Measurements from ENCODE around the gene SERPINE2. TPM values are rescaled to one million over a fixed set of nuclear protein-coding genes. Genes with fewer than 3 reads are reported as not detected.
A peak's percentile ranks its signal among the peaks of the same experiment; 100 is the strongest.

SERPINE2 gene
- 156 and 508 TPM in 2 replicates for total RNA-seq (2012; rRNA removed)

GRCh38 chr2:224039080-224039769 lies at the start of gene SERPINE2:
SERPINE2 (minus strand) TSS chr2:224039286; CDS start chr2:224001900, 37,386 bp downstream.
- peak within 1 kb of the TSS; percentile 83 for H3K4me3 ChIP-seq (ENCODE audit: low read length)
- H3K4me1 ChIP-seq (ENCODE audit: control insufficient read depth, insufficient read depth, low read length): peaks cover 19% of the 10 kb centered on the region
- H3K36me3 ChIP-seq (ENCODE audit: insufficient read depth, low read length): peaks cover 12% of the 10 kb centered on the region
- H3K4me2 ChIP-seq (ENCODE audit: low read length): peak within 1 kb of the TSS; percentile 81
- peak within 1 kb of the TSS; percentile 81 for H3K9ac ChIP-seq (ENCODE audit: low read depth, low read length)
- H3K9me3 ChIP-seq (replicated peaks; ENCODE audit: low read length): no peaks in the 10 kb centered on the region
- H3K27me3 ChIP-seq (ENCODE audit: control insufficient read depth, insufficient read depth, low read length): no peaks in the 10 kb centered on the region

- Histone ChIP-seq H3K36me3 (ENCODE audit: insufficient read depth, low read length) (no peaks in the 10 kb centered on the region), H3K27me3 (ENCODE audit: control insufficient read depth, insufficient read depth, low read length) (no peaks in the 10 kb centered on the region), H3K9ac (ENCODE audit: low read depth, low read length) (peak overlapping the region; percentile 41), H3K4me1 (ENCODE audit: control insufficient read depth, insufficient read depth, low read length) (peaks cover 36% of the 10 kb centered on the region), H3K4me3 (ENCODE audit: low read length) (peak overlapping the region; percentile 3), H3K4me2 (ENCODE audit: low read length) (peak overlapping the region; percentile 30), H3K9me3 (replicated peaks; ENCODE audit: low read length) (no peaks in the 10 kb centered on the region)
Measured at GRCh38 chr2:224086226-224086914, 47.3 kb upstream of the SERPINE2 start.

- H3K4me1 ChIP-seq (ENCODE audit: control insufficient read depth, insufficient read depth, low read length): peaks cover 36% of the 10 kb centered on the region
- H3K27me3 ChIP-seq (ENCODE audit: control insufficient read depth, insufficient read depth, low read length): no peaks in the 10 kb centered on the region
- H3K36me3 ChIP-seq (ENCODE audit: insufficient read depth, low read length): no peaks in the 10 kb centered on the region
- peak overlapping the region; percentile 35 for H3K9ac ChIP-seq (ENCODE audit: low read depth, low read length)
- H3K4me2 ChIP-seq (ENCODE audit: low read length): peak overlapping the region; percentile 61
- peak overlapping the region; percentile 23 for H3K4me3 ChIP-seq (ENCODE audit: low read length)
- no peaks in the 10 kb centered on the region for H3K9me3 ChIP-seq (replicated peaks; ENCODE audit: low read length)
Measured at GRCh38 chr2:224085811-224086210, 46.7 kb upstream of the SERPINE2 start.

GRCh38 chr2:224085246-224085645 lies 46.2 kb upstream of the SERPINE2 start:
- no peaks in the 10 kb centered on the region for H3K9me3 ChIP-seq (replicated peaks; ENCODE audit: low read length)
- no peaks in the 10 kb centered on the region for H3K36me3 ChIP-seq (ENCODE audit: insufficient read depth, low read length)
- H3K27me3 ChIP-seq (ENCODE audit: control insufficient read depth, insufficient read depth, low read length): no peaks in the 10 kb centered on the region
- H3K9ac ChIP-seq (ENCODE audit: low read depth, low read length): peak overlapping the region; percentile 35
- peaks cover 36% of the 10 kb centered on the region for H3K4me1 ChIP-seq (ENCODE audit: control insufficient read depth, insufficient read depth, low read length)
- peak overlapping the region; percentile 61 for H3K4me2 ChIP-seq (ENCODE audit: low read length)
- peak overlapping the region; percentile 23 for H3K4me3 ChIP-seq (ENCODE audit: low read length)

DNA sequence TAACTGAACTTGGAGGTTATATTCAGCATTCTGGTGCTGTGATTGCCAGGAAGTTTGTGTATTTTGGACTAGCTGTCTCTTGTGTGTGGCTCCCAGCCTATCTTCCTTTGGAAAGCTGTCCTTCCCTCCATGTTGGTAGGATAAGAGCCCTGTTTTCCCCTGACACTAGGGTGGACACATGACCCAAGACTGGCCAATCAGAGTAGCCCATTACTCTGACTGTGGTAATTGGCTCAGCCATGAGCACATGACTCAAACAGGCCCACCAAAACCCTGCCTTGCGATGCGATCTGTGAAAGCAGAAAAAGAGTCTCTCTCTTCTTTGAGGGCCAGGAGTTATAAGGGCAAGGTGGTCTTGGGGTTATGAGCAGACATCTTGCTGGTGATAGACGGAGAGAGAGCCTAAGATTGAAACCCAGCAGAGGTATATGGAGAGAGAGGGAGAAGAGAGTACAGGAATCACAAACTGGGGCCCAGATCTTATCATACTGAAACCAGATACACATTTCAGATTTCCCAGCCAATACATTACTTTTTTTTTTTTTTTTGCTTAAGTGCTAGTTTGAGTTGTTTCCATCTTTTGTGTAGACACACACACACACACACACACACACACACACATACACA lies 45.3 kb upstream of the SERPINE2 start:
- H3K27me3 ChIP-seq (ENCODE audit: control insufficient read depth, insufficient read depth, low read length): no peaks in the 10 kb centered on the region
- H3K4me3 ChIP-seq (ENCODE audit: low read length): no peak overlapping the region
- peaks cover 36% of the 10 kb centered on the region for H3K4me1 ChIP-seq (ENCODE audit: control insufficient read depth, insufficient read depth, low read length)
- H3K9me3 ChIP-seq (replicated peaks; ENCODE audit: low read length): no peaks in the 10 kb centered on the region
- no peaks in the 10 kb centered on the region for H3K36me3 ChIP-seq (ENCODE audit: insufficient read depth, low read length)
- no peak overlapping the region for H3K4me2 ChIP-seq (ENCODE audit: low read length)
- H3K9ac ChIP-seq (ENCODE audit: low read depth, low read length): peak overlapping the region; percentile 23

GRCh38 chr2:224083638-224084037 lies 44.6 kb upstream of the SERPINE2 start:
- no peak overlapping the region for H3K4me3 ChIP-seq (ENCODE audit: low read length)

DNA sequence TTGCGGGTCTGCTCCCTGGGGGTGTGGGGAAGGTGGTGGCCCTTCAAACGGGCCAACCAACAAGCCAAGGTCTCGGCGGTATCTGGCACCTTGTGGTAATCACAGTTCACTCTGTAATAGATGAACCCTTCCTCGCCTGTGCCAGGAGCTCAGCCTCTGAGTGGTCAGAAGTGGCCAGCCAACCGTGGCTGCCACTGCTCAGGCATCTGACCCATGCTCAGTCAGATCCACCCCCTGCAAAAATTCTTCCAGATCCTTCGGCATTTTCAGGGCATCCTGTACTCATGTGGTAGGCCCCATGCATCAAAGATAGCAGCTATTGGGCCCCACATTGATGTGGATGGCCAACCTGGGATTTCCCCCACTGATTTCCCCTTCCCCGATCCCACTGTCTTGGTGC lies 39.6 kb upstream of the SERPINE2 start:
- H3K4me1 ChIP-seq (ENCODE audit: control insufficient read depth, insufficient read depth, low read length): peaks cover under 1% of the 10 kb centered on the region
- no peak overlapping the region for H3K4me3 ChIP-seq (ENCODE audit: low read length)
- H3K27me3 ChIP-seq (ENCODE audit: control insufficient read depth, insufficient read depth, low read length): no peaks in the 10 kb centered on the region
- no peaks in the 10 kb centered on the region for H3K36me3 ChIP-seq (ENCODE audit: insufficient read depth, low read length)
- no peaks in the 10 kb centered on the region for H3K9me3 ChIP-seq (replicated peaks; ENCODE audit: low read length)
- no peak overlapping the region for H3K9ac ChIP-seq (ENCODE audit: low read depth, low read length)
- H3K4me2 ChIP-seq (ENCODE audit: low read length): no peak overlapping the region

More at GRCh38 chr2:224083638-224084037, 44.6 kb upstream of the SERPINE2 start:
- Histone ChIP-seq H3K36me3 (ENCODE audit: insufficient read depth, low read length) (no peaks in the 10 kb centered on the region), H3K9me3 (replicated peaks; ENCODE audit: low read length) (no peaks in the 10 kb centered on the region), H3K27me3 (ENCODE audit: control insufficient read depth, insufficient read depth, low read length) (no peaks in the 10 kb centered on the region), H3K4me2 (ENCODE audit: low read length) (no peak overlapping the region), H3K4me1 (ENCODE audit: control insufficient read depth, insufficient read depth, low read length) (peaks cover 36% of the 10 kb centered on the region), H3K9ac (ENCODE audit: low read depth, low read length) (no peak overlapping the region)

- H3K9ac ChIP-seq (ENCODE audit: low read depth, low read length): no peak overlapping the region
- H3K27me3 ChIP-seq (ENCODE audit: control insufficient read depth, insufficient read depth, low read length): no peaks in the 10 kb centered on the region
- H3K36me3 ChIP-seq (ENCODE audit: insufficient read depth, low read length): no peaks in the 10 kb centered on the region
- H3K9me3 ChIP-seq (replicated peaks; ENCODE audit: low read length): no peaks in the 10 kb centered on the region
- no peak overlapping the region for H3K4me2 ChIP-seq (ENCODE audit: low read length)
- no peaks in the 10 kb centered on the region for H3K4me1 ChIP-seq (ENCODE audit: control insufficient read depth, insufficient read depth, low read length)
- H3K4me3 ChIP-seq (ENCODE audit: low read length): no peak overlapping the region
Measured at GRCh38 chr2:224077773-224078507, 38.9 kb upstream of the SERPINE2 start.

DNA sequence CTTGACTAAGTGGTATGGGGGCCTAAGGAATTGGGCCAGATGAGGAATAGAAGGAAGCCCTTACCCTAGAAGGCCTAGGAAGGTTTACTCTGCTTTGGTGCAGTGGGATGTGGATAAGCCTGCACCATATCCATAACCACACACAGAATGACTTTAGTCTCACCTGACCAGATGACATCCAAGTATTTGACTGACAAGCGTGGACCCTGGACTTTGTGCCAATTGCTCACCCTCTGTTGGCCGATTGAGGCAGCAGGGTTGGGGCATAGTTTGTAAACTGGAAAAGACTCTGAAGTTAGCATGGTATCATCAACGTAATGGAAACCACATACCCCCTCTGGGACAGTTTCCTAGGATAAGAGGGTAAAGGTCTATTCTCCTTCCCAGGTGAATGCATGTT lies 36.5 kb upstream of the SERPINE2 start:
- Histone ChIP-seq H3K4me2 (ENCODE audit: low read length) (no peak overlapping the region), H3K27me3 (ENCODE audit: control insufficient read depth, insufficient read depth, low read length) (no peaks in the 10 kb centered on the region), H3K4me3 (ENCODE audit: low read length) (no peak overlapping the region), H3K9ac (ENCODE audit: low read depth, low read length) (no peak overlapping the region), H3K9me3 (replicated peaks; ENCODE audit: low read length) (no peaks in the 10 kb centered on the region), H3K4me1 (ENCODE audit: control insufficient read depth, insufficient read depth, low read length) (no peaks in the 10 kb centered on the region), H3K36me3 (ENCODE audit: insufficient read depth, low read length) (no peaks in the 10 kb centered on the region)

DNA sequence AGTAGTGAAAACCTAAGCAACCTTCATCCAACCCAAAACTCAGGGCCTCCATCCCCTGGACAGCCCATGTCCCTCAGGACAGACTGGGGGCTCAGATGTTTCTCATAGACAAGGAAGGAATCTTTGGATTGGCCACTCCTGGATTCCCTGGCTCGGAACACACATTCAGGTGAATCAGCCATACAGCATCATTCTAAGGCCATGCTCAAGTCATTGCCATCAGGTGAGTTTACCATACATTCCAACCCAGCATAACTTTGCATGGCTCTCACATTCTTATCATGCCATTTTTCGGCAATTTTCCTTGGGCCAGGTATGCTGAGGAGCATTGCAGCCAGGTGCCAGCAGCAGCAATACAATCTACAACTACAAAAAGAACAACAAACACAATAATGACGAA lies 34.6 kb upstream of the SERPINE2 start:
- Histone ChIP-seq H3K4me1 (ENCODE audit: control insufficient read depth, insufficient read depth, low read length) (peaks cover 4% of the 10 kb centered on the region), H3K27me3 (ENCODE audit: control insufficient read depth, insufficient read depth, low read length) (no peaks in the 10 kb centered on the region), H3K9ac (ENCODE audit: low read depth, low read length) (no peak overlapping the region), H3K36me3 (ENCODE audit: insufficient read depth, low read length) (no peaks in the 10 kb centered on the region), H3K4me2 (ENCODE audit: low read length) (no peak overlapping the region), H3K9me3 (replicated peaks; ENCODE audit: low read length) (no peaks in the 10 kb centered on the region), H3K4me3 (ENCODE audit: low read length) (no peak overlapping the region)

DNA sequence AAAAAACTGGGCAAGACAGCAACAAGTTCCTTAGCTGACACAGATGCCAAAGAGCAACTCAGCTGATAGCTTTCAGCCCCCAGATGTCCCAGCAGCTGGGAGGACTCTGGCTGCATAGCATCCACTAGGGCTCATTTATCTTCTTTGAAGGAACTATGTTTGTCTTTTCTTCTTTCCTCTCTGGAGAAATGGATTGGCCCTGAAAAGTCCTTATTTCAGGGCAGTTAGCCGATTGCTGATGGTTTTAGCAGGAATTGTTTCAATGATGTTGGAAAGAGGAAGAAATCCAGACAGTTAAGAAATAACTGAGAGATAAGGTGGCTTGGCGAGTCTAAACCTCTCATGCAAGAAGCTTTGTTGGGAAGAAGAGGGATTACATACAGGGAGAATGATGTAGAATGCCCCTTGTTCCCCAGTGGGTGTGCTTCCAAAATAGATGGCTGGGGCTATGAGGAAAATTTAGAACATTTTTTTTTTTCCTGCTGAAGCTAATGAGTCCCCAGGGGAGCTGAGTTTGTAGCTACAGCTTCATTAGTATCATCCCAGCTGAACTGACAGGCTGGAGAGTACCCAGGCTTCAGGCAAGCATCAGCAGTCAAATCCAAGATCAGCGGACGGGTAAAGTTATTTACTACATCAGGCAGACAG lies 33.6 kb upstream of the SERPINE2 start:
- Histone ChIP-seq H3K9me3 (replicated peaks; ENCODE audit: low read length) (no peaks in the 10 kb centered on the region), H3K36me3 (ENCODE audit: insufficient read depth, low read length) (no peaks in the 10 kb centered on the region), H3K4me2 (ENCODE audit: low read length) (no peak overlapping the region), H3K4me1 (ENCODE audit: control insufficient read depth, insufficient read depth, low read length) (peaks cover 4% of the 10 kb centered on the region), H3K27me3 (ENCODE audit: control insufficient read depth, insufficient read depth, low read length) (no peaks in the 10 kb centered on the region), H3K9ac (ENCODE audit: low read depth, low read length) (no peak overlapping the region), H3K4me3 (ENCODE audit: low read length) (no peak overlapping the region)

All from skeletal muscle satellite cell (primary cell).